ENCODE measurements around the gene ATP2B1.

DNA sequence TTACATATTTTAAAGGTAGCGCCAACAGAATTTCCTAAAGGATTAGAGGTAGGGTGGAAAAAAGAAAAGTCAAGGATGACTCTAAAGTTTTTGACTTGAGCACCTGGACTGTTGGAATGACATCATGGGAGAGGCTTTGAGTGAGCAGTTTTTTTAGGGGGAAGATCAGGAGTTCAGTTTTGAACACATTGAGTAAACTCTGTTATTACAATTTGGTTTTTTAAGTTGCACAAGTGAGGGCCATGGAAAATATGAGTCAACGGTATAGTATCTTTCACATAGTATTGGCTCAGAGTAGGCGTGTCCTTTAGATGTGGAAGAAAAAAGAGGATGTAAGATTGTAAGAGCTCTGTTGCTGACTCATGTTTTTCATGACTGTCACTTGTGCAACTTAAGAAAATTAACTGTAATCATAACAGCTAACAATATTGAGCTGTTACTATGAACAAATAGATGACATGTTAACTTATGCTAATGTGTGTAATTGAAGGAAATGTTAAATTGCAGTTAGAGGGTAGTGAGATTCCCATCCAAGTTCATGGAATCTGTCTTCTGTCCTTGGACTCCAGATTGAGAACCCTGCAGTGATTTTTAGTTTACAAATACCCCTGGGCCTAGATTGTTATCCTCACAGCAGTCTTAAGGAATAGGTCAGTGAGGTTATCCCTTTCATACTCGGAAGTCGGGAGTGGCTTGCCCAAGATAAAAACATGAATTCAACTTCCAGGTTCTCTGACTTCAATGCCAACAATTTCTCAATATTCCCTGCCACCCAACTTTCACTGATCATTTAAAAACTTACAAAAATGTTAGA, 48.2 kb upstream of the ATP2B1 start:
- TF ChIP-seq, protein P1, sequence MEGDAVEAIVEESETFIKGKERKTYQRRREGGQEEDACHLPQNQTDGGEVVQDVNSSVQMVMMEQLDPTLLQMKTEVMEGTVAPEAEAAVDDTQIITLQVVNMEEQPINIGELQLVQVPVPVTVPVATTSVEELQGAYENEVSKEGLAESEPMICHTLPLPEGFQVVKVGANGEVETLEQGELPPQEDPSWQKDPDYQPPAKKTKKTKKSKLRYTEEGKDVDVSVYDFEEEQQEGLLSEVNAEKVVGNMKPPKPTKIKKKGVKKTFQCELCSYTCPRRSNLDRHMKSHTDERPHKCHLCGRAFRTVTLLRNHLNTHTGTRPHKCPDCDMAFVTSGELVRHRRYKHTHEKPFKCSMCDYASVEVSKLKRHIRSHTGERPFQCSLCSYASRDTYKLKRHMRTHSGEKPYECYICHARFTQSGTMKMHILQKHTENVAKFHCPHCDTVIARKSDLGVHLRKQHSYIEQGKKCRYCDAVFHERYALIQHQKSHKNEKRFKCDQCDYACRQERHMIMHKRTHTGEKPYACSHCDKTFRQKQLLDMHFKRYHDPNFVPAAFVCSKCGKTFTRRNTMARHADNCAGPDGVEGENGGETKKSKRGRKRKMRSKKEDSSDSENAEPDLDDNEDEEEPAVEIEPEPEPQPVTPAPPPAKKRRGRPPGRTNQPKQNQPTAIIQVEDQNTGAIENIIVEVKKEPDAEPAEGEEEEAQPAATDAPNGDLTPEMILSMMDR (IDR thresholded peaks at IDR 0.05) = no peak
- TF ChIP-seq POLR2A (IDR thresholded peaks at IDR 0.05) = no peak

All from uterus (tissue), 2 donors.